Stimulated activated CD8-positive, alpha-beta memory T cell treated with anti-CD3 and anti-CD28 coated beads, Interleukin-15, amount 100 ng/mL, for 48 hours (primary cell): ENCODE results near the gene ARHGEF26.
A peak's percentile ranks its signal among the peaks of the same experiment; 100 is the strongest.

Source experiments
- DNase-seq, 2 donors: peaks; one replicate each; pipeline ENCODE4 v3.0.0-alpha.2; 2020; ENCODE audit warnings: low read depth in 2 of 2

Gene ARHGEF26

GRCh38 chr3:154252759-154253638 lies 131.8 kb downstream of the ARHGEF26 start:
- peak; percentile 43 to 52 for DNase-seq

GRCh38 chr3:154254527-154254926 lies 133.3 kb downstream of the ARHGEF26 start:
- no peak for DNase-seq

GRCh38 chr3:154273381-154273780 lies 152.2 kb downstream of the ARHGEF26 start:
- no peak for DNase-seq

GRCh38 chr3:154274348-154274747 lies 153.2 kb downstream of the ARHGEF26 start:
- no peak for DNase-seq

GRCh38 chr3:154275292-154275691 lies 154.1 kb downstream of the ARHGEF26 start:
- DNase-seq = no peak

GRCh38 chr3:154275965-154276364 lies 154.8 kb downstream of the ARHGEF26 start:
- no peak for DNase-seq

GRCh38 chr3:154280161-154280560 lies 159.0 kb downstream of the ARHGEF26 start:
- DNase-seq = no peak

- no peak for DNase-seq
These were observed 164.0 kb downstream of the ARHGEF26 start for GRCh38 chr3:154285221-154285620.

GRCh38 chr3:154290187-154290586 lies 169.0 kb downstream of the ARHGEF26 start:
- DNase-seq = no peak

GRCh38 chr3:154294016-154294415 lies 172.8 kb downstream of the ARHGEF26 start:
- no peak for DNase-seq

GRCh38 chr3:154301561-154301960 lies 180.4 kb downstream of the ARHGEF26 start:
- no peak for DNase-seq

- DNase-seq = no peak
These were observed 183.1 kb downstream of the ARHGEF26 start for GRCh38 chr3:154304116-154304786.

- DNase-seq = no peak
These were observed 183.7 kb downstream of the ARHGEF26 start for GRCh38 chr3:154304936-154305335.

- DNase-seq = no peak
These were observed 186.2 kb downstream of the ARHGEF26 start for GRCh38 chr3:154307363-154307762.
